Measurements from ENCODE around the gene TWNK.
"Not testable (repeated sequence)": the region's sequence is repeated elsewhere in the genome, so short reads cannot be mapped to it uniquely, and the experiment has no call there.

Gene TWNK

GRCh38 chr10:100970076-100970913 is 17.0 kb upstream of the TWNK start:
- no peak for DNase-seq (ENCODE audit: low read depth)
- TF ChIP-seq MAX (IDR thresholded peaks at IDR 0.05; ENCODE audit: low read depth, low read length) (no peak), MYC (IDR thresholded peaks at IDR 0.05; ENCODE audit: low read depth, low read length) (no peak), POLR2A (IDR thresholded peaks at IDR 0.05; ENCODE audit: extremely low read depth, insufficient read length) (no peak), CTCF (IDR thresholded peaks at IDR 0.05; ENCODE audit: low read depth, low read length) (no peak)
- H3K4me3 ChIP-seq (ENCODE audit: low read depth, low read length), result no peak overlapping the region

- no peak overlapping the region for H3K4me3 ChIP-seq (ENCODE audit: low read depth, low read length)
- no peak for DNase-seq (ENCODE audit: low read depth)
- no peak for TF ChIP-seq MYC (IDR thresholded peaks at IDR 0.05; ENCODE audit: low read depth, low read length)
- no peak for TF ChIP-seq MAX (IDR thresholded peaks at IDR 0.05; ENCODE audit: low read depth, low read length)
- TF ChIP-seq CTCF (IDR thresholded peaks at IDR 0.05; ENCODE audit: low read depth, low read length), result no peak
- no peak for TF ChIP-seq POLR2A (IDR thresholded peaks at IDR 0.05; ENCODE audit: extremely low read depth, insufficient read length)
Observed at GRCh38 chr10:100970914-100971811, 16.2 kb upstream of the TWNK start.

DNA sequence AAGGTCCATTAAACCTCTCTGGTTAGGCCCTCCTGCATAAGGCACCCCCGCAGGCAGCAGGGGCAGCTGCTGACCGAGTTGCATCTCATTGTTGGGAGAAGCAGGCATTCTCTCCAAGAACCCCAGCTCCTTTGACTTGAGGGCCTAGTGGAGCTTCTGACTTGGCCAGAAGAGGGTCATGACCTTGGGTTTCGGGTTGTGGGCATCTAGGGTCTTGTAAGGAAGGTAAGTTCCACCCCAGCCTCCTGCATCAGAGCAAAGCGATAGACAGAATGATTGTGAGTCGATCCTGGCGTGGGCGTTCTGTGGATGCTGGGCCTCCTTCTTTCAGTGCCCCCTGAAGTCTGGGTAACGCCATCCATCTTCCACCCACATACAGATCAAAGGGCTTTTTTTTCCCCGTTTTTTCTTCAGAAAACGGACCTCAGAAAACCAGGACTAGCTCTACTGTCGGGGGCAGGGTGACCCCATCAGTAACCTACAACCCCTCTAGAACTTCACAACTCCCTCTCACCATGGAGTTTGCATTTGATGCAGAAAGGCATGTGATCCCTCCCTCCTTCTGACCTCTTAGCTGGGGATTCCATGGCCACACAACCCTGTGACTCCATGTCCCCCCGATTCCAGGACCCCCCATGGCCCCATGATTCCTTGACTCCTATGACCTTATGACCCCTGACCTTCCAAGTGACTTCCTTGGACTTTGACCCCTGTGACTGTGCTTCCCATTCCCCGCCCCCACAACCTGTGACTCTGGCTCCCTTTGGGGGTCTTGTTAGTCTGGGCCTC is 15.0 kb upstream of the TWNK start:
- no peak overlapping the region for H3K4me3 ChIP-seq (ENCODE audit: low read depth, low read length)
- TF ChIP-seq CTCF (IDR thresholded peaks at IDR 0.05; ENCODE audit: low read depth, low read length) (no peak), POLR2A (IDR thresholded peaks at IDR 0.05; ENCODE audit: extremely low read depth, insufficient read length) (no peak), MAX (IDR thresholded peaks at IDR 0.05; ENCODE audit: low read depth, low read length) (no peak), MYC (IDR thresholded peaks at IDR 0.05; ENCODE audit: low read depth, low read length) (no peak)
- DNase-seq (ENCODE audit: low read depth), result no peak

GRCh38 chr10:100972904-100973535 is 14.3 kb upstream of the TWNK start:
- no peak for DNase-seq (ENCODE audit: low read depth)
- TF ChIP-seq MYC (IDR thresholded peaks at IDR 0.05; ENCODE audit: low read depth, low read length), result no peak
- no peak for TF ChIP-seq MAX (IDR thresholded peaks at IDR 0.05; ENCODE audit: low read depth, low read length)
- no peak for TF ChIP-seq CTCF (IDR thresholded peaks at IDR 0.05; ENCODE audit: low read depth, low read length)
- no peak for TF ChIP-seq POLR2A (IDR thresholded peaks at IDR 0.05; ENCODE audit: extremely low read depth, insufficient read length)
- H3K4me3 ChIP-seq (ENCODE audit: low read depth, low read length), result no peak overlapping the region

DNA sequence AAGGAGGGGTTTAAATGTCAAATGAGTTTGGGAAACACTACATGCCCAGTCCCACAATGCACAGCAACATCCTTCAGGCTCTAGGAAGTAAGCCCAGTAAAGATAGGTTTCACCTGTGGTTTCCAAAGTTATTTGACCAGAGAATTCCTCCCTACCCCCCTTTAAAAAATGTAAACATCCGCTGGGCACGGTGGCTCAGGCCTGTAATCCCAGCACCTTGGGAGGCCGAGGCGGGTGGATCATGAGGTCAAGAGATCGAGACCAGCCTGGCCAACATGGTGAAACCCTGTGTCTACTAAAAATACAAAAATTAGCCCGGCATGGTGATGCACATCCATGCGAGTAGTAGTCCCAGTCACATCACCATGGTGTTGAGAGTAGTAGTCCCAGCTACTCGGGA is 11.9 kb upstream of the TWNK start:
- not testable (repeated sequence) for DNase-seq (ENCODE audit: low read depth); H3K4me3 ChIP-seq (ENCODE audit: low read depth, low read length)
